ENCODE data around the gene ADARB2. TPM values are rescaled to one million over a fixed set of nuclear protein-coding genes. Genes with fewer than 3 reads are reported as not detected.

ADARB2 gene
- total and polyA plus RNA-seq, 2 donors (not counting 1 experiment from before 2014, with no cell fraction given): not detected

DNA sequence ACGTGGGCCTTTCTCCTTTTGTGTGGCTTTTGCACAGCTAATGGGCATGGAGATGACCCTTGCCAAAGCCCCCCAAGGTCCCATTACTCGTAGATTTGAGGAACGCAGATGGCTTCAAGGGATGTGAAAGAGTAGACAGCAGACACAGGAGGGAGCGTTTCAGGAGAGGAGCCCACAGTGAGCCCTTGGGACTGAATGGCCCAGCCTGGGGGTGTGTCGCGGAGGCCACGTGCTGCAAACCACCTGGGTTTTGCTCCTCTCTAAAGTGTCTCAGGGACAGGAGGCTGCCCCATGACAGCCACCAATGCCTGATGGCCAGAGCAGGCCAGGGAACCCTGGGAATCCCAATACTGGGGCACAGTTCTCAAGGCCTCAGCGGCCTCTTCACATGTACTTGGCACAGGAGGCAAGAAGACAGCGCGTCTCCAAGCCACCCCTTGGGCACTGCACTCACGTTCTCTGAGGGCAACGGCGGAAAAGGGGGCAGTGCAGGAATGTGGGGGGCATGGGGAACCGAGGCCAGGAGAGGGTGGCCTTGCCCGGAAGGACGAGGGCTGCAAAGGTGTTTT, 495.9 kb downstream of the ADARB2 start:
- H3K27ac ChIP-seq (ENCODE audit: insufficient read depth, low read length): no peak overlapping the region
- H3K4me2 ChIP-seq (ENCODE audit: extremely low read depth, insufficient read depth, low read length): no peak overlapping the region
- no peak overlapping the region for H3K4me3 ChIP-seq (replicated peaks in 1 of 4; ENCODE audit: control extremely low read depth in 1 of 4, insufficient read depth in 1 of 4, low read depth in 3 of 4, low read length in 4 of 4)
- no peaks in the 10 kb centered on the region for H3K27me3 ChIP-seq (ENCODE audit: control insufficient read depth, insufficient read depth, low read length)
- H2AFZ ChIP-seq (ENCODE audit: low read length): no peak overlapping the region
- no peak for DNase-seq (ENCODE audit: low read depth in 2 of 2)
- no peak for TF ChIP-seq EZH2 (IDR thresholded peaks at IDR 0.05; ENCODE audit: low read length, missing control alignments)
- no peak overlapping the region for H3K9ac ChIP-seq (ENCODE audit: insufficient read depth, low read length)
- no peaks in the 10 kb centered on the region for H4K20me1 ChIP-seq (ENCODE audit: control insufficient read depth, extremely low read depth, insufficient read depth, low read length)
- H3K4me1 ChIP-seq (ENCODE audit: control insufficient read depth, extremely low read depth, insufficient read depth, low read length): no peaks in the 10 kb centered on the region
- no peaks in the 10 kb centered on the region for H3K36me3 ChIP-seq (ENCODE audit: control insufficient read depth, insufficient read depth, low read length)
- H3K9me3 ChIP-seq (ENCODE audit: control insufficient read depth, insufficient read depth, low read depth, low read length): no peaks in the 10 kb centered on the region
- no peaks in the 10 kb centered on the region for H3K79me2 ChIP-seq (ENCODE audit: control insufficient read depth, insufficient read depth, low read length)

DNA sequence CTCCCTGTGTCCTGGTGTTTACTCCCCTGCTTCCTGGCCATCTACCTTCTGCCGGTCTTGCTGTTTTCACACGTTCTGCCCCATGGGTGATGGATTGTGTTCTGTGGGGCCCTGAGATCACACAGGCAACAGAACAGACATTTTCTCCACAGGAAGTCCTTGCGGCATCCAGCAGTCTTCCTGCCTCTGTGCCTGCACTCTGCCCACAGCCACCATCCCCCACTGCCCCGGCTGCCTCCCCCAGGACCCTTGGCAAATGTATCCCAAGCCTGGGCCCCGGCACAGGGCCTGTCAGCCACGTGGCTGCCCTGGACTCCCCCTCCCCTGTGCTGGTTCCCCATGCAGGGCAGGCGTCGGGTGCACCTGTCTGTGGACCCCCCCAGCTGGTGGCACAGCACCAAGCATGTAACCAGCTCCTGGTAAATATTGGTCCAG, 497.0 kb downstream of the ADARB2 start:
- H3K27ac ChIP-seq (ENCODE audit: insufficient read depth, low read length): no peak overlapping the region
- no peak overlapping the region for H3K4me3 ChIP-seq (replicated peaks in 1 of 4; ENCODE audit: control extremely low read depth in 1 of 4, insufficient read depth in 1 of 4, low read depth in 3 of 4, low read length in 4 of 4)
- TF ChIP-seq, protein P1, sequence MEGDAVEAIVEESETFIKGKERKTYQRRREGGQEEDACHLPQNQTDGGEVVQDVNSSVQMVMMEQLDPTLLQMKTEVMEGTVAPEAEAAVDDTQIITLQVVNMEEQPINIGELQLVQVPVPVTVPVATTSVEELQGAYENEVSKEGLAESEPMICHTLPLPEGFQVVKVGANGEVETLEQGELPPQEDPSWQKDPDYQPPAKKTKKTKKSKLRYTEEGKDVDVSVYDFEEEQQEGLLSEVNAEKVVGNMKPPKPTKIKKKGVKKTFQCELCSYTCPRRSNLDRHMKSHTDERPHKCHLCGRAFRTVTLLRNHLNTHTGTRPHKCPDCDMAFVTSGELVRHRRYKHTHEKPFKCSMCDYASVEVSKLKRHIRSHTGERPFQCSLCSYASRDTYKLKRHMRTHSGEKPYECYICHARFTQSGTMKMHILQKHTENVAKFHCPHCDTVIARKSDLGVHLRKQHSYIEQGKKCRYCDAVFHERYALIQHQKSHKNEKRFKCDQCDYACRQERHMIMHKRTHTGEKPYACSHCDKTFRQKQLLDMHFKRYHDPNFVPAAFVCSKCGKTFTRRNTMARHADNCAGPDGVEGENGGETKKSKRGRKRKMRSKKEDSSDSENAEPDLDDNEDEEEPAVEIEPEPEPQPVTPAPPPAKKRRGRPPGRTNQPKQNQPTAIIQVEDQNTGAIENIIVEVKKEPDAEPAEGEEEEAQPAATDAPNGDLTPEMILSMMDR (conservative IDR thresholded peaks at IDR 0.05 in 1 of 2, IDR thresholded peaks at IDR 0.05 in 1 of 2; ENCODE audit: low read depth in 1 of 2, low read length in 2 of 2): no peak
- no peak for TF ChIP-seq EZH2 (IDR thresholded peaks at IDR 0.05; ENCODE audit: low read length, missing control alignments)
- no peaks in the 10 kb centered on the region for H3K9me3 ChIP-seq (ENCODE audit: control insufficient read depth, insufficient read depth, low read depth, low read length)
- no peaks in the 10 kb centered on the region for H3K27me3 ChIP-seq (ENCODE audit: control insufficient read depth, insufficient read depth, low read length)
- H3K4me1 ChIP-seq (ENCODE audit: control insufficient read depth, extremely low read depth, insufficient read depth, low read length): no peaks in the 10 kb centered on the region
- H3K4me2 ChIP-seq (ENCODE audit: extremely low read depth, insufficient read depth, low read length): no peak overlapping the region
- no peak overlapping the region for H3K9ac ChIP-seq (ENCODE audit: insufficient read depth, low read length)
- no peaks in the 10 kb centered on the region for H3K79me2 ChIP-seq (ENCODE audit: control insufficient read depth, insufficient read depth, low read length)
- no peaks in the 10 kb centered on the region for H3K36me3 ChIP-seq (ENCODE audit: control insufficient read depth, insufficient read depth, low read length)
- no peak overlapping the region for H2AFZ ChIP-seq (ENCODE audit: low read length)
- no peak for DNase-seq (ENCODE audit: low read depth in 2 of 2)
- no peaks in the 10 kb centered on the region for H4K20me1 ChIP-seq (ENCODE audit: control insufficient read depth, extremely low read depth, insufficient read depth, low read length)

DNA sequence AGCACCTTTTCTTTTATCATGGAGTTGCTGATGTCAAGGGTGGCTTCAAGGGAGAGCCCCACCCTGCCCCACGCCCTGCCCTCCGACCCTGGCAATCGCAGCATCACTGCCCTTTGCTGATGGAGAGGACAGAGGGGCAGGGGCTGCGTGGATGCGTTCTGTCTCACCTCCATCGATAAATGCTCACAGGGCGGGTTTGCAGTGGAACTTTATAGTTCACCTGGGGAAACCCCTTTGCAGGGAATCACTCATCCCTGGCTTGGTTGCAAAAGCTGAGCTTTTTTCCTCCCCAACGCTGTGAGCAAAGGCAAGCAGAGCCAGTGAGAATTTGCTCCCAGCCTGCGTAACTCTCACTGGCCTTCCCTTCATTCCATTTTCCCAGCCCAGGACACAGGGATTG, 504.3 kb downstream of the ADARB2 start:
- Histone ChIP-seq H3K4me2 (ENCODE audit: extremely low read depth, insufficient read depth, low read length) (no peak overlapping the region), H4K20me1 (ENCODE audit: control insufficient read depth, extremely low read depth, insufficient read depth, low read length) (no peaks in the 10 kb centered on the region), H3K79me2 (ENCODE audit: control insufficient read depth, insufficient read depth, low read length) (no peaks in the 10 kb centered on the region), H3K9me3 (ENCODE audit: control insufficient read depth, insufficient read depth, low read depth, low read length) (no peaks in the 10 kb centered on the region), H3K4me3 (replicated peaks in 1 of 4; ENCODE audit: control extremely low read depth in 1 of 4, insufficient read depth in 1 of 4, low read depth in 3 of 4, low read length in 4 of 4) (no peak overlapping the region), H3K36me3 (ENCODE audit: control insufficient read depth, insufficient read depth, low read length) (no peaks in the 10 kb centered on the region), H3K27ac (ENCODE audit: insufficient read depth, low read length) (no peak overlapping the region), H2AFZ (ENCODE audit: low read length) (no peak overlapping the region), H3K27me3 (ENCODE audit: control insufficient read depth, insufficient read depth, low read length) (no peaks in the 10 kb centered on the region), H3K9ac (ENCODE audit: insufficient read depth, low read length) (no peak overlapping the region), H3K4me1 (ENCODE audit: control insufficient read depth, extremely low read depth, insufficient read depth, low read length) (no peaks in the 10 kb centered on the region)
- DNase-seq (ENCODE audit: low read depth in 2 of 2): no peak
- TF ChIP-seq, protein P1 (conservative IDR thresholded peaks at IDR 0.05 in 1 of 2, IDR thresholded peaks at IDR 0.05 in 1 of 2; ENCODE audit: low read depth in 1 of 2, low read length in 2 of 2): no peak
- no peak for TF ChIP-seq EZH2 (IDR thresholded peaks at IDR 0.05; ENCODE audit: low read length, missing control alignments)
